SJCRH30 (cell line): ENCODE measurements around the gene EHD1. TPM values are rescaled to one million over a fixed set of nuclear protein-coding genes. Genes with fewer than 3 reads are reported as not detected.

Source experiments
- DNase-seq, 2 experiments: peaks; one replicate each; pipeline ENCODE4 v3.0.0-alpha.2; 2015 to 2020
- H3K27ac ChIP-seq: fragments of 250-450 bp; sonication (Bioruptor Pico); 2 replicates; pipeline ENCODE4 v1.5.1; 2020; ENCODE audit warnings: mild to moderate bottlenecking, moderate library complexity
- H3K27me3 ChIP-seq: fragments of 250-450 bp; sonication (Bioruptor Pico); 2 replicates; pipeline ENCODE4 v1.5.1; 2020; ENCODE audit warnings: mild to moderate bottlenecking, moderate library complexity
- H3K36me3 ChIP-seq: fragments of 250-450 bp; sonication (Bioruptor Pico); 2 replicates; pipeline ENCODE4 v1.5.1; 2020; ENCODE audit warnings: mild to moderate bottlenecking, moderate library complexity
- H3K4me1 ChIP-seq: fragments of 250-450 bp; sonication (Bioruptor Pico); 2 replicates; pipeline ENCODE4 v1.5.1; 2020; ENCODE audit warnings: mild to moderate bottlenecking, moderate library complexity
- H3K4me3 ChIP-seq: fragments of 250-450 bp; sonication (Bioruptor Pico); 2 replicates; pipeline ENCODE4 v1.5.1; 2020; ENCODE audit warnings: mild to moderate bottlenecking, moderate library complexity
- H3K9me3 ChIP-seq: fragments of 250-450 bp; sonication (Bioruptor Pico); replicated peaks from 2 replicates; pipeline ENCODE4 v1.5.1; 2020; ENCODE audit warnings: mild to moderate bottlenecking, moderate library complexity
- total RNA-seq: library from RNA; depleted of rRNA; stranded (reverse); fragments of >200 nt; shearing (Covaris generic); gene quantifications from 2 replicates; pipeline ENCODE4 v1.2.3, GENCODE V29; 2014

Gene EHD1
- total RNA-seq, 1 experiment from 2014 or later: 45.0 TPM

GRCh38 chr11:64916040-64916774, 37.8 kb upstream of the EHD1 start:
- Histone ChIP-seq H3K4me1 (no peaks in the 10 kb centered on the region), H3K4me3 (peak overlapping the region; percentile 68), H3K27me3 (no peaks in the 10 kb centered on the region), H3K27ac (peak overlapping the region; percentile 34), H3K9me3 (no peaks in the 10 kb centered on the region), H3K36me3 (no peaks in the 10 kb centered on the region)
- DNase-seq: peak; percentile 22 to 32

DNA sequence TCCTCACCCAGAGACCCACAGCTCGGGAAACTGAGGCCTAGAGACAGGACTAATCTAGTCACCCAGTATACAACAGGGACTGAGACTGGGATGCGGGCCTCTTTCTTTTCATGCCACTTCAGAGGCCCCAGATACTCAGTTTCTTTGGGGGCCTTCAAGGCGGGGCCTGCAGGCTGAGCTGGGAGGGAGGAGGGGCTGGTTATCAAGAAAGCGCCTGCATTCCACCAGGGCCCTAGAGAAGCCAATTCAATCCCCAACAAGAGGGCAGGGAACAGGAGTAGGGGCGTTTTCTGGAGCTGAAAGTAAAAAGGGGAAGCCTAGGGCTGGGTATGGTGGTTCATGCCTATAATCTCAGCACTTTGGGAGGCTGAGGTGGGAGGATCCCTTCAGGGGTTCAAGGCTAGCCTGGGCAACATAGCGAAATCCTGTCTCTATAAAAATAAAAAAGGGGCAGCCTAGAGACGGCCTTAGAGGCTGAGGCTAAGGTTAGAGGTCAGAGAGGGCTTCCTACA, 37.0 kb upstream of the EHD1 start:
- no peak for DNase-seq
- Histone ChIP-seq H3K9me3 (no peaks in the 10 kb centered on the region), H3K4me3 (no peak overlapping the region), H3K4me1 (no peaks in the 10 kb centered on the region), H3K27me3 (no peaks in the 10 kb centered on the region), H3K36me3 (no peaks in the 10 kb centered on the region), H3K27ac (no peak overlapping the region)

GRCh38 chr11:64914123-64914522, 35.7 kb upstream of the EHD1 start:
- no peak for DNase-seq
- H3K4me1 ChIP-seq: no peaks in the 10 kb centered on the region
- H3K27me3 ChIP-seq: no peaks in the 10 kb centered on the region
- no peaks in the 10 kb centered on the region for H3K9me3 ChIP-seq
- no peak overlapping the region for H3K4me3 ChIP-seq
- no peaks in the 10 kb centered on the region for H3K36me3 ChIP-seq
- no peak overlapping the region for H3K27ac ChIP-seq

GRCh38 chr11:64913171-64913727, 34.8 kb upstream of the EHD1 start:
- H3K36me3 ChIP-seq: no peaks in the 10 kb centered on the region
- no peaks in the 10 kb centered on the region for H3K27me3 ChIP-seq
- no peaks in the 10 kb centered on the region for H3K9me3 ChIP-seq
- H3K27ac ChIP-seq: no peak overlapping the region
- no peaks in the 10 kb centered on the region for H3K4me1 ChIP-seq
- no peak for DNase-seq
- H3K4me3 ChIP-seq: no peak overlapping the region

- H3K36me3 ChIP-seq: no peaks in the 10 kb centered on the region
- H3K4me3 ChIP-seq: no peak overlapping the region
- no peak overlapping the region for H3K27ac ChIP-seq
- no peaks in the 10 kb centered on the region for H3K9me3 ChIP-seq
- no peaks in the 10 kb centered on the region for H3K27me3 ChIP-seq
- no peaks in the 10 kb centered on the region for H3K4me1 ChIP-seq
- DNase-seq: no peak
Measured at GRCh38 chr11:64911689-64912088, 33.3 kb upstream of the EHD1 start.

GRCh38 chr11:64911142-64911541, 32.7 kb upstream of the EHD1 start:
- Histone ChIP-seq H3K4me3 (no peak overlapping the region), H3K27me3 (no peaks in the 10 kb centered on the region), H3K27ac (no peak overlapping the region), H3K4me1 (no peaks in the 10 kb centered on the region), H3K9me3 (no peaks in the 10 kb centered on the region), H3K36me3 (no peaks in the 10 kb centered on the region)
- DNase-seq: no peak

- no peak overlapping the region for H3K27ac ChIP-seq
- H3K36me3 ChIP-seq: no peaks in the 10 kb centered on the region
- DNase-seq: no peak
- H3K4me3 ChIP-seq: no peak overlapping the region
- H3K27me3 ChIP-seq: no peaks in the 10 kb centered on the region
- no peaks in the 10 kb centered on the region for H3K4me1 ChIP-seq
- no peaks in the 10 kb centered on the region for H3K9me3 ChIP-seq
Measured at GRCh38 chr11:64910451-64911093, 32.2 kb upstream of the EHD1 start.

DNA sequence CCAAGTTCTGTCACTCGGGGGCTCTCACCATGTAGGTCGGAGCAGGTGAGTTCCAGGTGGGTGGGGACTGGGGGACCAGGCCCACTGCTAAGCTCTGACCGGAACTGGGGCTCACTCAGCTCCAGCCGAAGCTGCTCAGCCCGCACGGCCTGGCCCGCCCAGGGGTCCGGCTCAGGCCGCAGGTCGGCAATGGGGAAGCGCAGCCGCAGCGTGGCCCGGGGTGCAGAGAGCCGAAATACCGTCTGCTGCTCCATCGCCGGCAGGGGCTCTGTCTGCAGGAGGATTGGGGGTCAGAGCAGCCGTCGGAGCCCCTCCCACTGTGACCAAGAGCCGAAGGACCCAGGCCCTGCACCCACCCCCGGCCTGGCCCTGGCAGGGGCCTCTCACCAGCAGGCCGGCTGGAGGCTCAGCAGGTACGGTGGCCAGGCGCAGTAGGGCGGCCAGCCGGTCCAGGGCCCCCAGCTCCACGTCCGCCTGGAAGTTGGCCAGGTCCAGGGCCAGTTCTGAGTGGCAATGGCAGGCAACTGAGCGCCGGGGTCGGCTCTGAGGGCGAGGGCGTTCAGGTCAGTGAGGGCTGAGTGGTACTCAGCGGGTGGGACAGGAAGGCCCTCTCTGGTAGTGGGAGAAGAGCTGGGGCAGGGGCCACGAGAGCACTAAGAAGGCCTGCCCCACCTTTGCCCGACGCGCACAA, 31.4 kb upstream of the EHD1 start:
- H3K4me1 ChIP-seq: no peaks in the 10 kb centered on the region
- H3K9me3 ChIP-seq: no peaks in the 10 kb centered on the region
- no peaks in the 10 kb centered on the region for H3K27me3 ChIP-seq
- H3K36me3 ChIP-seq: no peaks in the 10 kb centered on the region
- no peak for DNase-seq
- H3K4me3 ChIP-seq: no peak overlapping the region
- no peak overlapping the region for H3K27ac ChIP-seq

GRCh38 chr11:64908766-64909165, 30.3 kb upstream of the EHD1 start:
- Histone ChIP-seq H3K36me3 (no peaks in the 10 kb centered on the region), H3K4me3 (no peak overlapping the region), H3K9me3 (no peaks in the 10 kb centered on the region), H3K27ac (no peak overlapping the region), H3K4me1 (no peaks in the 10 kb centered on the region), H3K27me3 (no peaks in the 10 kb centered on the region)
- DNase-seq: no peak

DNA sequence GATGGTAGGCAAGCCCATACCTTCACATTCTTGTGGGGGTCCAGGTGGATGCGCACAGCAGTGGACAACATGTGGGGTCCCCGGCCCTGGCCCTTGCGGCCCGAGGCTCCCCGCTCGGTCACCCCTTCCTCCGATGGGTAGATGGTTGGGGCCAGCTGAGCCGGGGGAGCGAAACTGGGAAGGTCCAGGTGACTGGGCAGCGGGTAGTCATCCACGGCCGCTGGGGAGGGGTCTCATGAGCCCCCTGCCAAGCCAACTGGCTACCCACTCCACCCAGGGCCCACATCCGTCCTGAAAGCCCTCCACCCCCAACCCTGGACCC, 27.9 kb upstream of the EHD1 start:
- H3K4me1 ChIP-seq: no peaks in the 10 kb centered on the region

DNA sequence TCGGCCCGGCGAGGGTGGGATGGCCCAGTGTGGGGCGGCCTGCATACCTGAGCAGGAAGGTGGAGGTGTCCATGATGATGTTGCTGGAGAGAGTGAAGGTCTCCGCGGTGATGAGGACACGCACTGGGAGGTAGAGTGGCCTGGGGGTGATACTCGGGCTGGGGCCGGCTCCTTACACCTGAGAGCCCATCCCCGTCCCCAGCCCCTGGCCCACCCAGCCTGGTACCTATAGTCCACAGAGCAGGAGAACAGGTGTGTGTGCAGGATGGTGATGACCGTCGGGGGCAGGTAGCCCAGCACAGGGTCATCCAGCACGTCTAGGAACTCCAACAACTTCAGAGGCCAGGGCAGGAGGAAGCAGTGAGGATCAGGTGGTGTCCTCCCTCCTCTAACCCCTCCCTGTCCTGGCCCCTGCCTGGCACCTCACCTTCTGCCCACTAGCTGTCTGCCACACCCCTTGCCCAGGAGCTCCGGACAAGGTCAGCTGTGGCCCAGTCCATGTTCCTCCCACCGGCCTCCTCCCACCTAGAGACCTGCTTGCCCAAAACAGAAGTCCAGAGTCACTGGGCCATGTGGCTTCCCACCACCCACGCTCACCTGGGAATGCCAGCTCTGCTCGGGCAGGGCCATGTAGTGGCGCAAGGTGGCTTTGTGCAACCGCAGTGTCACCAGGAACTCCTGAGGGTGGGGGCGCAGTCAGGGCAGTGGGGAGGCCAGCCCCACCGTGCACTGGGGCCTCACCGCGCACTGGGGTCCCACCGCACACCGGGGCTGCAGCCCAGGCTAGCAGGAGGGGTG, 27.3 kb upstream of the EHD1 start:
- Histone ChIP-seq H3K36me3 (no peaks in the 10 kb centered on the region), H3K27me3 (no peaks in the 10 kb centered on the region), H3K9me3 (no peaks in the 10 kb centered on the region), H3K27ac (no peak overlapping the region), H3K4me1 (no peaks in the 10 kb centered on the region), H3K4me3 (no peak overlapping the region)
- DNase-seq: no peak

More for the DNA sequence above, 27.9 kb upstream of the EHD1 start:
- DNase-seq: no peak
- Histone ChIP-seq H3K27me3 (no peaks in the 10 kb centered on the region), H3K36me3 (no peaks in the 10 kb centered on the region), H3K27ac (no peak overlapping the region), H3K9me3 (no peaks in the 10 kb centered on the region), H3K4me3 (no peak overlapping the region)

DNA sequence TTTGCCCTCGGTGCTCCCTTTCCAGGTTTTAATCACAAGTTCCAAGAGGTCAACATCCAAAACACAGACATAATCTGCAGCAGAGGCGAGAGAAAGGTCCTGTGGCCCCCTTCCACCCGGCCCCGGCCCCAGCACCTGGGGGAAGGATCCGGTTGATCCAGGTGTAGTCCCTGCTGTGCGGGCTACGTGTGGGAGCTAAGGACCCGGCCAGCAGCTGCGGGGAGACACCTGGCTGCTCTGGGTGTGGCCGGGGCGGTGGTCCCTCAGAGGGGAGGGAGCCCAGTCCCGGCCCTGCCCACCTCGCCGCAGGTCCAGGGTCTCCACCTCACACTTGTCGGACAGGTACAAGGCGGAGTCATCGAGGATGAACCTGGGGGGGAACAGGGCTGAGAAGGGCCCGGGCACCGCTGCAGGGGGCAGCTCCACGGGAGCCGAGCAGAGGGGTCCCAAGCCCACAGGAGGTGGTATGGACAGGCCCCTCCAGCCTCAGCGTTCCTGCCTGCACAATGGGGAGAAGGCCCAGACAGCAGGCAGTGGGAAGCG, 24.9 kb upstream of the EHD1 start:
- Histone ChIP-seq H3K4me1 (no peaks in the 10 kb centered on the region), H3K4me3 (no peak overlapping the region), H3K27me3 (no peaks in the 10 kb centered on the region), H3K27ac (no peak overlapping the region), H3K36me3 (no peaks in the 10 kb centered on the region), H3K9me3 (no peaks in the 10 kb centered on the region)
- DNase-seq: no peak

GRCh38 chr11:64902102-64902900, 23.9 kb upstream of the EHD1 start:
- Histone ChIP-seq H3K4me3 (no peak overlapping the region), H3K27ac (no peak overlapping the region), H3K27me3 (no peaks in the 10 kb centered on the region), H3K9me3 (no peaks in the 10 kb centered on the region), H3K36me3 (no peaks in the 10 kb centered on the region), H3K4me1 (no peaks in the 10 kb centered on the region)
- DNase-seq: no peak

DNA sequence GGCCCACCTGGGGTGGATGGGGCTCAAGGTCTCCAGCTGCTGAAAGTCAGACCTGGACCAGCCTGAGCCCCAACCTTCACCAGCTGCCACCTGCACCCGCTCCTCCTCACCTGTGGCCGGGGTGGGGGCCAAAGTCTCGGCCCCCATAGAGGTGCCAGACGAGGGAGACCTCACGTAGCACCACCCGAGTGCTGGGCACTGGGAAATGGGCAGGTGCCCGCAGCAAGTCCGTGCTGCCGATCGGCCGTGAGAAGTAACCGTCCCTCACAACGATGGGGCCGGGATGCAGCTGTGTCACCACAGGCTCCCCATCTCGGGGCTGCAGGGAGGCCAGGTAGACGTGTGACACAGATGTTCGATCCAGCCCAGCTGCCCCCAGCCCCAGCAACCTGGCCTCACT, 22.4 kb upstream of the EHD1 start:
- Histone ChIP-seq H3K9me3 (no peaks in the 10 kb centered on the region), H3K4me1 (no peaks in the 10 kb centered on the region), H3K27me3 (no peaks in the 10 kb centered on the region), H3K4me3 (no peak overlapping the region), H3K27ac (no peak overlapping the region), H3K36me3 (no peaks in the 10 kb centered on the region)
- DNase-seq: no peak
